OCI-LY7 (cell line): Measurements from ENCODE around the gene KDM4E. TPM values are rescaled to one million over a fixed set of nuclear protein-coding genes. Genes with fewer than 3 reads are reported as not detected.

Experiments
- BruUV-seq: library from RNA; stranded (reverse); fragments of 400-500 nt; replicated peaks from 2 replicates; lab custom pipeline; 2021; lab: Mats Ljungman, UMichigan
- CTCF ChIA-PET: fragments of 300-600 bp; sonication (Branson Sonifier 250); formaldehyde crosslinking; loops from one replicate; lab custom pipeline; 2022; ENCODE audit warnings: antibody characterized with exemption; ENCODE audit not compliant: unreplicated experiment; lab: Charles Lee
- POLR2A ChIA-PET: fragments of 300-600 bp; sonication (Branson Sonifier 250); formaldehyde crosslinking; loops from one replicate; lab custom pipeline; 2022; ENCODE audit warnings: antibody characterized with exemption; lab: Charles Lee
- DNase-seq: peaks from one replicate; pipeline ENCODE4 v3.0.0-alpha.2; 2015; ENCODE audit warnings: low spot score
- H2AFZ ChIP-seq: fragments of 200-600 bp; sonication (generic), shearing (Covaris generic); 2 replicates; pipeline ENCODE4 v1.6.1; 2014; ENCODE audit warnings: mild to moderate bottlenecking, antibody characterized with exemption, low read length, moderate library complexity
- H3K27ac ChIP-seq: fragments of 200-600 bp; sonication (generic); 2 replicates; pipeline ENCODE4 v1.5.1; 2014; ENCODE audit warnings: mixed run types, low read depth, mild to moderate bottlenecking, moderate library complexity, low read length, inconsistent platforms; ENCODE audit not compliant: poor library complexity, severe bottlenecking
- H3K36me3 ChIP-seq: fragments of 200-600 bp; sonication (generic); 2 replicates; pipeline ENCODE4 v1.6.1; 2014; ENCODE audit warnings: mild to moderate bottlenecking, antibody characterized with exemption, low read length, moderate library complexity, mixed read lengths; ENCODE audit not compliant: insufficient read depth
- H3K4me1 ChIP-seq: fragments of 200-600 bp; sonication (generic); 2 replicates; pipeline ENCODE4 v1.5.1; 2014; ENCODE audit warnings: mild to moderate bottlenecking, low read length; ENCODE audit not compliant: insufficient read depth, poor library complexity, severe bottlenecking
- H3K4me2 ChIP-seq: fragments of 200-600 bp; sonication (generic); 2 replicates; pipeline ENCODE4 v1.6.1; 2014; ENCODE audit warnings: mild to moderate bottlenecking, low read length
- H3K4me3 ChIP-seq: fragments of 200-600 bp; sonication (generic); 2 replicates; pipeline ENCODE4 v1.5.1; 2014; ENCODE audit warnings: mild to moderate bottlenecking, low read depth, low read length; ENCODE audit not compliant: poor library complexity, severe bottlenecking
- H3K79me2 ChIP-seq: fragments of 200-600 bp; sonication (generic); 2 replicates; pipeline ENCODE4 v1.6.1; 2016; ENCODE audit warnings: low read depth, mild to moderate bottlenecking, low read length, moderate library complexity, mixed read lengths; ENCODE audit not compliant: insufficient read depth
- H3K9me2 ChIP-seq: fragments of 200-600 bp; sonication (generic); 2 replicates; pipeline ENCODE4 v1.6.1; 2016; ENCODE audit warnings: mild to moderate bottlenecking, low read length, mixed read lengths; ENCODE audit not compliant: insufficient read depth
- H3K9me3 ChIP-seq: fragments of 200-600 bp; sonication (generic); 2 replicates; pipeline ENCODE4 v1.6.1; 2014; ENCODE audit warnings: mild to moderate bottlenecking, mixed run types, low read length, mixed read lengths
- H4K20me1 ChIP-seq: fragments of 200-600 bp; sonication (generic); 2 replicates; pipeline ENCODE4 v1.6.1; 2014; ENCODE audit warnings: mild to moderate bottlenecking, antibody characterized with exemption, low read length, moderate library complexity, mixed read lengths; ENCODE audit not compliant: insufficient read depth
- EZH2phosphoT487 ChIP-seq: fragments of 200-600 bp; sonication (generic); IDR thresholded peaks from 2 replicates; pipeline ENCODE4 v1.6.1; 2018; ENCODE audit warnings: low read depth, borderline replicate concordance, mild to moderate bottlenecking, mixed run types, antibody characterized with exemption, low read length, moderate library complexity, mixed read lengths
- intact Hi-C: fragments of 100-400 bp; cut with micrococcal nuclease; formaldehyde crosslinking; loops from one replicate; pipeline ENCODE4 v1.10.0; 2022; ENCODE audit not compliant: unreplicated experiment
- total RNA-seq, 2 experiments: library from RNA; depleted of rRNA in 1 of 2; stranded (reverse); fragments of >200 nt in 1 of 2; shearing (Covaris generic) in 1 of 2; gene quantifications; 2 replicates each; pipeline ENCODE4 v1.2.3, GENCODE V29; 2014 to 2022
- TF ChIP-seq, protein P1 (sequence below): fragments of 200-600 bp; sonication (generic); conservative IDR thresholded peaks from 2 replicates; pipeline ENCODE4 v1.5.1; 2014; ENCODE audit warnings: mild to moderate bottlenecking, antibody characterized with exemption, low read length, moderate library complexity, mixed read lengths

KDM4E gene
- total RNA-seq, 2 experiments from 2014 or later, result not detected

DNA sequence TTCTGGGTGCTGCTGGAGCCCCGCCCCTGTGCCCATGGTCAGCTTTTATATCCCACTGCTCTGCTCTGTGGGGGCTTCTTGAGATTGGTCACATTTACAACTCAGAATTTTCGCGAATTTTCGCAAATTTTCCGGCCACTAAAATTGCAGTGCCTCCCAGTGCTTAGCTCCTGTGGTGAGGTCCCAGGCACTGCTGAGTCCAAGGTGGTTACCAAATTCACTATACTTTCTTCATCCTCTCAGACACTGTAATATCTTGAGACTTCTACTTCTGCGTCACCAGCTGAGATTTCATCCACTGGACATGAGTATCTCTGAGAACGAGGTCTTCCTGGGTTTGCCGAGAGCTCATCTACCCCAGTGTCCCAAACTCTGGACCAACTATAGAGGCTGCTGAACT, 32.9 kb downstream of the KDM4E start:
- no peak for DNase-seq
- CTCF ChIA-PET, result interaction anchor here (0.9 kb wide), 1 partner anchor 9 kb away, joined by 3 read pairs; no protein-coding TSS in a partner anchor
- intact Hi-C loops, result no loop called here

GRCh38 chr11:95058621-95059020, 33.6 kb downstream of the KDM4E start:
- intact Hi-C loops, result no loop called here
- POLR2A ChIA-PET, result no interaction called here
- no peaks in the 10 kb centered on the region for H3K79me2 ChIP-seq
- H3K9me3 ChIP-seq, result no peaks in the 10 kb centered on the region
- no peaks in the 10 kb centered on the region for H3K36me3 ChIP-seq
- H4K20me1 ChIP-seq, result no peaks in the 10 kb centered on the region
- DNase-seq, result no peak
- H3K4me2 ChIP-seq, result no peak overlapping the region
- no TSS peak for BruUV-seq
- no peak overlapping the region for H2AFZ ChIP-seq
- no peak overlapping the region for H3K27ac ChIP-seq
- no peak overlapping the region for H3K4me3 ChIP-seq
- no peaks in the 10 kb centered on the region for H3K4me1 ChIP-seq
- CTCF ChIA-PET, result interaction anchor here (0.9 kb wide), 1 partner anchor 9 kb away, joined by 3 read pairs; no protein-coding TSS in a partner anchor
- no peak for TF ChIP-seq EZH2phosphoT487
- TF ChIP-seq, protein P1, sequence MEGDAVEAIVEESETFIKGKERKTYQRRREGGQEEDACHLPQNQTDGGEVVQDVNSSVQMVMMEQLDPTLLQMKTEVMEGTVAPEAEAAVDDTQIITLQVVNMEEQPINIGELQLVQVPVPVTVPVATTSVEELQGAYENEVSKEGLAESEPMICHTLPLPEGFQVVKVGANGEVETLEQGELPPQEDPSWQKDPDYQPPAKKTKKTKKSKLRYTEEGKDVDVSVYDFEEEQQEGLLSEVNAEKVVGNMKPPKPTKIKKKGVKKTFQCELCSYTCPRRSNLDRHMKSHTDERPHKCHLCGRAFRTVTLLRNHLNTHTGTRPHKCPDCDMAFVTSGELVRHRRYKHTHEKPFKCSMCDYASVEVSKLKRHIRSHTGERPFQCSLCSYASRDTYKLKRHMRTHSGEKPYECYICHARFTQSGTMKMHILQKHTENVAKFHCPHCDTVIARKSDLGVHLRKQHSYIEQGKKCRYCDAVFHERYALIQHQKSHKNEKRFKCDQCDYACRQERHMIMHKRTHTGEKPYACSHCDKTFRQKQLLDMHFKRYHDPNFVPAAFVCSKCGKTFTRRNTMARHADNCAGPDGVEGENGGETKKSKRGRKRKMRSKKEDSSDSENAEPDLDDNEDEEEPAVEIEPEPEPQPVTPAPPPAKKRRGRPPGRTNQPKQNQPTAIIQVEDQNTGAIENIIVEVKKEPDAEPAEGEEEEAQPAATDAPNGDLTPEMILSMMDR, result no peak
- H3K9me2 ChIP-seq, result no peaks in the 10 kb centered on the region

More for the DNA sequence above, 32.9 kb downstream of the KDM4E start:
- H3K4me2 ChIP-seq, result no peak overlapping the region
- TF ChIP-seq EZH2phosphoT487, result no peak
- TF ChIP-seq, protein P1, result no peak
- no peaks in the 10 kb centered on the region for H4K20me1 ChIP-seq
- H3K79me2 ChIP-seq, result no peaks in the 10 kb centered on the region
- H3K4me3 ChIP-seq, result no peak overlapping the region
- H3K9me2 ChIP-seq, result no peaks in the 10 kb centered on the region
- no peaks in the 10 kb centered on the region for H3K4me1 ChIP-seq
- H3K27ac ChIP-seq, result no peak overlapping the region
- H3K9me3 ChIP-seq, result no peaks in the 10 kb centered on the region
- BruUV-seq, result no TSS peak
- no peak overlapping the region for H2AFZ ChIP-seq
- no peaks in the 10 kb centered on the region for H3K36me3 ChIP-seq
- POLR2A ChIA-PET, result no interaction called here

- intact Hi-C loops, result no loop called here
- no peaks in the 10 kb centered on the region for H3K79me2 ChIP-seq
- BruUV-seq, result no TSS peak
- no peaks in the 10 kb centered on the region for H3K9me2 ChIP-seq
- H2AFZ ChIP-seq, result no peak overlapping the region
- H3K36me3 ChIP-seq, result no peaks in the 10 kb centered on the region
- no peaks in the 10 kb centered on the region for H3K4me1 ChIP-seq
- H3K27ac ChIP-seq, result no peak overlapping the region
- ChIA-PET POLR2A (no interaction called here), CTCF (no interaction called here)
- TF ChIP-seq, protein P1, result no peak
- TF ChIP-seq EZH2phosphoT487, result no peak
- no peak overlapping the region for H3K4me2 ChIP-seq
- no peak overlapping the region for H3K4me3 ChIP-seq
- no peaks in the 10 kb centered on the region for H3K9me3 ChIP-seq
- no peaks in the 10 kb centered on the region for H4K20me1 ChIP-seq
- no peak for DNase-seq
Observed at GRCh38 chr11:95059046-95059445, 34.0 kb downstream of the KDM4E start.
